Testis (tissue), 3 donors: ENCODE results near the gene ADCY9. TPM values are rescaled to one million over a fixed set of nuclear protein-coding genes. Genes with fewer than 3 reads are reported as not detected.
"Not testable (repeated sequence)": the region's sequence is repeated elsewhere in the genome, so short reads cannot be mapped to it uniquely, and the experiment has no call there.

Source experiments
- DNase-seq: peaks from one replicate; pipeline ENCODE4 v3.0.0-alpha.2; 2019
- H3K27ac ChIP-seq, 2 donors: fragments of 200-600 bp; sonication (generic); one replicate each; pipeline ENCODE4 v1.5.1; 2019
- H3K27me3 ChIP-seq: fragments of 200-600 bp; sonication (generic); one replicate; pipeline ENCODE4 v1.5.1; 2019
- H3K36me3 ChIP-seq: fragments of 200-600 bp; sonication (generic); one replicate; pipeline ENCODE4 v1.5.1; 2017; ENCODE audit warnings: low read depth; ENCODE audit errors: missing control alignments
- H3K4me1 ChIP-seq: fragments of 200-600 bp; sonication (generic); one replicate; pipeline ENCODE4 v1.5.1; 2019
- H3K4me3 ChIP-seq, 2 donors: fragments of 200-600 bp; sonication (generic); one replicate each; pipeline ENCODE4 v1.5.1; 2017 to 2019
- H3K9me3 ChIP-seq: fragments of 200-600 bp; sonication (generic); one replicate; pipeline ENCODE4 v1.5.1; 2017
- POLR2A ChIP-seq: fragments of 450-650 bp; IDR thresholded peaks from one replicate; pipeline ENCODE4 v1.6.1; 2017; ENCODE audit warnings: antibody characterized with exemption, mild to moderate bottlenecking, moderate library complexity
- WGBS, 2 donors: methylation state at CpG; one replicate each; pipeline ENCODE4 v1.1.5; 2018; 5-methylcytosine and 5-hydroxymethylcytosine counted together
- intact Hi-C: fragments of 100-400 bp; cut with DNase I; formaldehyde crosslinking; loops from one replicate; pipeline ENCODE4 v1.15.1; 2023; ENCODE audit warnings: low total_unique reads
- polyA plus RNA-seq: library from polyadenylated mRNA; stranded (reverse); fragments of 350-450 nt; fragmentation: Illumina TruSeq; extraction: RNeasy Lipid Tissue Mini Kit (QIAGEN cat#74804); gene quantifications from one replicate; pipeline ENCODE4 v1.2.3, GENCODE V29; 2014; ENCODE audit warnings: low read depth, low replicate concordance; ENCODE audit not compliant: insufficient read depth
- total RNA-seq, 2 donors: library from RNA; depleted of rRNA; stranded (reverse); fragments of >200 nt; gene quantifications; one replicate each; pipeline ENCODE4 v1.2.3, GENCODE V29; 2016
- TF ChIP-seq, protein P1 (sequence below), 3 experiments: fragments of 450-650 bp in 2 of 3; fragments of 200-600 bp in 1 of 3; sonication (generic) in 1 of 3; IDR thresholded peaks; one replicate each; pipeline ENCODE4 v1.5.1; 2016 to 2019; ENCODE audit warnings: antibody characterized with exemption in 3 of 3, mild to moderate bottlenecking in 2 of 3, moderate library complexity in 1 of 3

The ADCY9 gene
- total and polyA plus RNA-seq, 3 donors from 2014 or later, result 19.0 to 77.2 (median 52.8) TPM

DNA sequence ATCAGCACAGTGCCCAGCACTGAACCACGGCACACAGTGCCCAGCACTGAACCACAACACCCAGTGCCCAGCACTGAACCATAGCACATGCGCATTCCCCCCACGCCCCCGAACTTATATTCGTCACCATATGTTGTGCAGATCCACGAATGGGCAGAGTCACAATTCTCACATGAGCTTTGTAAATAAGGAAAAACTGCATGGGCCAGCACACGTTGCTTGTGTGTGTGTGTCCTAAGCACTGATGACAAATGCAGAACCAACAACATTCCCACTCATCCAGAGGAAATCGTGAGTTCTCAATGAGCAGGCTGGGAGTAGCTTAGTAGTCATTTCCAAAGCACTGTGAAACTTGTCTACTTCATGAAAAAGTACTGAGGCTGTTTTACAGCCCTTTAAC lies 70.0 kb downstream of the ADCY9 start:
- DNase-seq, result no peak
- no peaks in the 10 kb centered on the region for H3K27me3 ChIP-seq
- 89 to 95% methylated on average over 8 of the region's 8 CpGs for WGBS, 2 donors
- H3K4me1 ChIP-seq, result peaks cover 11% of the 10 kb centered on the region
- no peak overlapping the region for H3K27ac ChIP-seq
- no peaks in the 10 kb centered on the region for H3K36me3 ChIP-seq
- no peak for TF ChIP-seq POLR2A
- TF ChIP-seq, protein P1, sequence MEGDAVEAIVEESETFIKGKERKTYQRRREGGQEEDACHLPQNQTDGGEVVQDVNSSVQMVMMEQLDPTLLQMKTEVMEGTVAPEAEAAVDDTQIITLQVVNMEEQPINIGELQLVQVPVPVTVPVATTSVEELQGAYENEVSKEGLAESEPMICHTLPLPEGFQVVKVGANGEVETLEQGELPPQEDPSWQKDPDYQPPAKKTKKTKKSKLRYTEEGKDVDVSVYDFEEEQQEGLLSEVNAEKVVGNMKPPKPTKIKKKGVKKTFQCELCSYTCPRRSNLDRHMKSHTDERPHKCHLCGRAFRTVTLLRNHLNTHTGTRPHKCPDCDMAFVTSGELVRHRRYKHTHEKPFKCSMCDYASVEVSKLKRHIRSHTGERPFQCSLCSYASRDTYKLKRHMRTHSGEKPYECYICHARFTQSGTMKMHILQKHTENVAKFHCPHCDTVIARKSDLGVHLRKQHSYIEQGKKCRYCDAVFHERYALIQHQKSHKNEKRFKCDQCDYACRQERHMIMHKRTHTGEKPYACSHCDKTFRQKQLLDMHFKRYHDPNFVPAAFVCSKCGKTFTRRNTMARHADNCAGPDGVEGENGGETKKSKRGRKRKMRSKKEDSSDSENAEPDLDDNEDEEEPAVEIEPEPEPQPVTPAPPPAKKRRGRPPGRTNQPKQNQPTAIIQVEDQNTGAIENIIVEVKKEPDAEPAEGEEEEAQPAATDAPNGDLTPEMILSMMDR (IDR thresholded peaks at IDR 0.05), result no peak
- H3K9me3 ChIP-seq, result no peaks in the 10 kb centered on the region
- H3K4me3 ChIP-seq, result no peak overlapping the region
- intact Hi-C loops, result no loop called here

DNA sequence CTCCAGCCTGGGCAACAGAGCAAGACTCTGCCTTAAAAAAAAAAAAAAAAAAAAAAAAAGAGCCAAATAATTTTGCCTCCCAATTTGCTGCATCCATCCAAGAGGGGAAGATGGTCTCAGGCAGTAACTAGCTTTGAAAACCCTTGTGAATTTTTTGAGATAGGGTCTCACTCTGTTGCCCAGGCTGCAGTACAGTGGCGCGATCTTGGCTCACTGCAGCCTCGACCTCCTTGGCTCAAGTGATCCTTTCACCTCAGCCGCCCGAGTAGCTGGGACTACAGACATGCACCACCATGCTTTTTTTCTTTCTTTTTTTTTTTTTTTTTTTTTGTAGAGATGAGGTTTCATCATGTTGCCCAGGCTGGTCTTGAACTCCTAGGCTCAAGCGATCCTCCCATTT lies 70.7 kb downstream of the ADCY9 start:
- DNase-seq, H3K27me3 ChIP-seq, H3K27ac ChIP-seq, H3K9me3 ChIP-seq, intact Hi-C loops, H3K4me3 ChIP-seq, H3K36me3 ChIP-seq: not testable (repeated sequence)
- peaks cover 11% of the 10 kb centered on the region for H3K4me1 ChIP-seq
- 96 to 99% methylated on average over 6 of the region's 6 CpGs for WGBS, 2 donors

DNA sequence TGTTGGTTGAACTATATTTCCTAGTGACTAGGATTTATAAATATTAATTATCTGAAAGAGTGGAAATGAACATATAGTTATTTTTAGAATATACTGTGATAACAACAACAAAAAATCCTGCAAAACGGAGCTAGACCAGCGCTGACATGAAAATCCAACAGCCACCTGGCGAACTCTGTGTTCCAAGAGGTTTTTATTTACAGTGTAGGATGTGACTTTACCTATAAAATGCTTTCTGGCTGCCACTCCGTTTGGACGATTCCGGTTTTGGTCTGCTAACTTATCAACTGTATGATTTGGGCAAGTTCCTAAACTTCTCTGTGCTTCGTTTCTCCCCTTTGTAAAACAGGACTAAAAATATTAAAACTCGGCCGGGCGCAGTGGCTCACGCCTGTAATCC lies 73.7 kb downstream of the ADCY9 start:
- Histone ChIP-seq H3K36me3 (no peaks in the 10 kb centered on the region), H3K27ac (no peak overlapping the region), H3K4me3 (no peak overlapping the region), H3K9me3 (no peaks in the 10 kb centered on the region), H3K27me3 (no peaks in the 10 kb centered on the region), H3K4me1 (peaks cover 11% of the 10 kb centered on the region)
- 82 to 88% methylated on average over 11 of the region's 11 CpGs for WGBS, 2 donors
- DNase-seq, result no peak
- intact Hi-C loops, result no loop called here
- TF ChIP-seq POLR2A, result no peak
- TF ChIP-seq, protein P1 (IDR thresholded peaks at IDR 0.05), result no peak

DNA sequence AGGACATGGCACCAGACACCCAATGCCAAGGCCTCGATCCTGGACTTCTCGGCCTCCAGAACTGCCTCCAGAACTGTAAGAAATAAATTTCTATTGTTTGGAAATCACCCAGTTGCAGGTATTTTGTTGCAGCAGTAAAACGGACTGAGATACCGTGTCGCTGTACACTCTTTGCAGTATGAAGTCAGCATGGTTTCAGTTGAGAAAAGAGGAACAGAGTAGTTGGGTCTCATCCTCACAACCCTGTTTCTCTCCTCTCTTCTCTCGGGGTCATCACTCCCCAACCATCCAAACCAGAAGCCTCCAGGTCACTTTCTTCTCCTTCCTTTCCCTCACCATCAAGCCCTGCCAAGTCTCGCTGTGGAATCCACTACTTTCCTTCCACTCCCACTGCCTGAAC lies 77.8 kb downstream of the ADCY9 start:
- TF ChIP-seq, protein P1 (IDR thresholded peaks at IDR 0.05), result no peak
- no peak for TF ChIP-seq POLR2A
- WGBS, 2 donors, result 93% methylated on average over 7 of the region's 7 CpGs
- Histone ChIP-seq H3K27ac (no peak overlapping the region), H3K4me3 (no peak overlapping the region), H3K4me1 (no peaks in the 10 kb centered on the region), H3K27me3 (no peaks in the 10 kb centered on the region), H3K36me3 (no peaks in the 10 kb centered on the region), H3K9me3 (no peaks in the 10 kb centered on the region)
- intact Hi-C loops, result no loop called here
- no peak for DNase-seq

DNA sequence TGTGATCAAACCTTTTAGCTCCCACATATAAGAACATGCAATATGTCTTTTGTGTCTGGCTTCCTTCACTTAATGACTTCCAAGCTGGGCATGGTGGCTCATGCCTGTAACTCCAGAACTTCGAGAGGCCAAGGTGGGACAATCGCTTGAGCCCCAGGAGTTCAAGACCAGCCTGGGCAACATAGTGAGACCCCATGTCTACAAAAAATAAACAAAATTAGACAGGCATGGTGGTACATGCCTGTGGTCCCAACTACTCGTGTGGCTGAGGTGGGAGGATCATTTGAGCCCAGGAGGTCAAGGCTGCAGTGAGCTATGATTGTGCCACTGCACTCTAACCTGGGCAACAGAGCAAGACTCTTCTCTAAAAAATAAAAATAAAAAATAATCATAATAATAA lies 79.3 kb downstream of the ADCY9 start:
- H3K4me3 ChIP-seq, H3K36me3 ChIP-seq: not testable (repeated sequence)
- WGBS, 2 donors, result 89% methylated on average over 3 of the region's 3 CpGs

DNA sequence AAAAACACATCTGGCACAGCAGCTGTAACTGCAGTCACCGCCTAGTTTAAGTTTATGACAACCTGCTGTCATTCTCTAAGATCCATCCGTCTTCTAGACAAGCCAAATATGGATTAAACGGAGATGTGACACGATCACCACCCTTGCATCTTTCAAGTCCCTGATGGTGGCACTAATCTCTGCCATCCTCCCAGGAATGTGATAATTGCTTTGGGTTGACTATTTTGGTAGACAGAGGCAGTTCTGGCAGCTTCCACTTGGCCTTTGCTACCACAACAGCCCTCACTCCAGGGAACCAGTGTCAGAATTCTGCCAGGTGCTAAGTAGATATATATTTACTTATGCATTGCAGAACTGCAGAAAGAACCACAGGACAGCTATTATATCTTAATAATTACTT lies 81.3 kb downstream of the ADCY9 start:
- H3K4me3 ChIP-seq, result no peak overlapping the region
- TF ChIP-seq, protein P1 (IDR thresholded peaks at IDR 0.05), result no peak
- no peak for TF ChIP-seq POLR2A
- no peaks in the 10 kb centered on the region for H3K27me3 ChIP-seq
- DNase-seq, result no peak
- H3K4me1 ChIP-seq, result no peaks in the 10 kb centered on the region
- 95 to 96% methylated on average over 4 of the region's 4 CpGs for WGBS, 2 donors
- H3K9me3 ChIP-seq, result no peaks in the 10 kb centered on the region
- no peaks in the 10 kb centered on the region for H3K36me3 ChIP-seq
- intact Hi-C loops, result no loop called here
- no peak overlapping the region for H3K27ac ChIP-seq

More for the DNA sequence above, 79.3 kb downstream of the ADCY9 start:
- H3K9me3 ChIP-seq, DNase-seq, intact Hi-C loops, H3K4me1 ChIP-seq, H3K27ac ChIP-seq, H3K27me3 ChIP-seq: not testable (repeated sequence)
